Hepatocyte (in vitro differentiated cells): ENCODE measurements around the gene GAS2. TPM values are rescaled to one million over a fixed set of nuclear protein-coding genes. Genes with fewer than 3 reads are reported as not detected.

Experiments
- DNase-seq: peaks from one replicate; pipeline ENCODE4 v3.0.0-alpha.2; 2016; ENCODE audit warnings: low spot score
- H2AFZ ChIP-seq: fragments of 200-600 bp; sonication (generic); 2 replicates; pipeline ENCODE4 v1.6.0; 2016; ENCODE audit warnings: antibody characterized with exemption, mild to moderate bottlenecking
- H3K27ac ChIP-seq: fragments of 200-600 bp; sonication (generic); 2 replicates; pipeline ENCODE4 v1.5.1; 2016; ENCODE audit warnings: mild to moderate bottlenecking
- H3K27me3 ChIP-seq: fragments of 200-600 bp; sonication (generic); 2 replicates; pipeline ENCODE4 v1.6.1; 2016
- H3K36me3 ChIP-seq: fragments of 200-600 bp; sonication (generic); replicated peaks from 2 replicates; pipeline ENCODE4 v1.5.1; 2016; ENCODE audit warnings: low read depth; ENCODE audit not compliant: insufficient read depth
- H3K4me1 ChIP-seq: fragments of 200-600 bp; sonication (generic); 2 replicates; pipeline ENCODE4 v1.5.1; 2016; ENCODE audit warnings: mild to moderate bottlenecking, moderate library complexity; ENCODE audit not compliant: insufficient read depth
- H3K4me2 ChIP-seq: fragments of 200-600 bp; sonication (generic); 2 replicates; pipeline ENCODE4 v1.6.0; 2016
- H3K4me3 ChIP-seq: fragments of 200-600 bp; sonication (generic); 2 replicates; pipeline ENCODE4 v1.5.1; 2016; ENCODE audit warnings: mild to moderate bottlenecking
- H3K79me2 ChIP-seq: fragments of 200-600 bp; sonication (generic); 2 replicates; pipeline ENCODE4 v1.6.0; 2017; ENCODE audit warnings: mild to moderate bottlenecking
- H3K9me2 ChIP-seq: fragments of 200-600 bp; sonication (generic); replicated peaks from 2 replicates; pipeline ENCODE4 v1.6.0; 2017; ENCODE audit warnings: mild to moderate bottlenecking; ENCODE audit not compliant: insufficient read depth
- H3K9me3 ChIP-seq: fragments of 200-600 bp; sonication (generic); 2 replicates; pipeline ENCODE4 v1.5.1; 2016; ENCODE audit warnings: low read depth, mild to moderate bottlenecking
- H4K20me1 ChIP-seq: fragments of 200-600 bp; sonication (generic); 2 replicates; pipeline ENCODE4 v1.6.0; 2016; ENCODE audit warnings: mild to moderate bottlenecking; ENCODE audit not compliant: insufficient read depth, poor library complexity, severe bottlenecking
- EZH2 ChIP-seq: fragments of 200-600 bp; sonication (generic); IDR thresholded peaks from 2 replicates; pipeline ENCODE4 v1.6.1; 2016; ENCODE audit warnings: antibody characterized with exemption, mild to moderate bottlenecking, borderline replicate concordance
- EZH2phosphoT487 ChIP-seq: fragments of 200-600 bp; sonication (generic); IDR thresholded peaks from one replicate; pipeline ENCODE4 v1.6.1; 2018; ENCODE audit warnings: antibody characterized with exemption, mild to moderate bottlenecking, low read depth, moderate library complexity; ENCODE audit not compliant: unreplicated experiment, severe bottlenecking
- WGBS: methylation state at CpG from one replicate; pipeline ENCODE4 v1.1.6; 2016; ENCODE audit warnings: low lambda C conversion rate; ENCODE audit errors: missing lambda C conversion rate; 5-methylcytosine and 5-hydroxymethylcytosine counted together
- polyA plus RNA-seq: library from polyadenylated mRNA; unstranded; fragments of >200 nt; fragmentation: Nextera tagmentation; extraction: Ambion mirVana; gene quantifications from 2 replicates; pipeline ENCODE4 v1.2.1, GENCODE V29; 2016
- total RNA-seq: library from RNA; depleted of rRNA; stranded (reverse); fragments of >200 nt; gene quantifications from 2 replicates; pipeline ENCODE4 v1.2.3, GENCODE V29; 2014
- TF ChIP-seq, protein P1 (sequence below): fragments of 200-600 bp; sonication (generic); IDR thresholded peaks from 2 replicates; pipeline ENCODE4 v1.5.1; 2016; ENCODE audit warnings: antibody characterized with exemption, mild to moderate bottlenecking; ENCODE audit not compliant: poor library complexity

GAS2 gene
- total and polyA plus RNA-seq, 2 experiments from 2014 or later, result 13.3 to 37.0 TPM

GRCh38 chr11:22780952-22781593 lies 114.7 kb downstream of the GAS2 start:
- Histone ChIP-seq H3K4me3 (no peak overlapping the region), H2AFZ (no peak overlapping the region), H3K36me3 (no peaks in the 10 kb centered on the region), H3K79me2 (no peaks in the 10 kb centered on the region), H4K20me1 (no peaks in the 10 kb centered on the region), H3K27ac (no peak overlapping the region), H3K4me1 (no peaks in the 10 kb centered on the region), H3K9me2 (no peaks in the 10 kb centered on the region), H3K9me3 (no peaks in the 10 kb centered on the region), H3K4me2 (no peak overlapping the region), H3K27me3 (no peaks in the 10 kb centered on the region)
- no peak for DNase-seq
- WGBS, result 58% methylated on average over 3 of the region's 3 CpGs
- TF ChIP-seq EZH2 (no peak), EZH2phosphoT487 (no peak)
- TF ChIP-seq, protein P1, sequence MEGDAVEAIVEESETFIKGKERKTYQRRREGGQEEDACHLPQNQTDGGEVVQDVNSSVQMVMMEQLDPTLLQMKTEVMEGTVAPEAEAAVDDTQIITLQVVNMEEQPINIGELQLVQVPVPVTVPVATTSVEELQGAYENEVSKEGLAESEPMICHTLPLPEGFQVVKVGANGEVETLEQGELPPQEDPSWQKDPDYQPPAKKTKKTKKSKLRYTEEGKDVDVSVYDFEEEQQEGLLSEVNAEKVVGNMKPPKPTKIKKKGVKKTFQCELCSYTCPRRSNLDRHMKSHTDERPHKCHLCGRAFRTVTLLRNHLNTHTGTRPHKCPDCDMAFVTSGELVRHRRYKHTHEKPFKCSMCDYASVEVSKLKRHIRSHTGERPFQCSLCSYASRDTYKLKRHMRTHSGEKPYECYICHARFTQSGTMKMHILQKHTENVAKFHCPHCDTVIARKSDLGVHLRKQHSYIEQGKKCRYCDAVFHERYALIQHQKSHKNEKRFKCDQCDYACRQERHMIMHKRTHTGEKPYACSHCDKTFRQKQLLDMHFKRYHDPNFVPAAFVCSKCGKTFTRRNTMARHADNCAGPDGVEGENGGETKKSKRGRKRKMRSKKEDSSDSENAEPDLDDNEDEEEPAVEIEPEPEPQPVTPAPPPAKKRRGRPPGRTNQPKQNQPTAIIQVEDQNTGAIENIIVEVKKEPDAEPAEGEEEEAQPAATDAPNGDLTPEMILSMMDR, result no peak

- Histone ChIP-seq H3K9me3 (no peaks in the 10 kb centered on the region), H3K27me3 (no peaks in the 10 kb centered on the region), H3K4me1 (no peaks in the 10 kb centered on the region), H3K4me3 (no peak overlapping the region), H3K4me2 (no peak overlapping the region), H3K27ac (no peak overlapping the region), H3K36me3 (no peaks in the 10 kb centered on the region), H3K79me2 (no peaks in the 10 kb centered on the region), H2AFZ (no peak overlapping the region), H3K9me2 (no peaks in the 10 kb centered on the region), H4K20me1 (no peaks in the 10 kb centered on the region)
- no peak for DNase-seq
- TF ChIP-seq EZH2, result no peak
- TF ChIP-seq, protein P1, result no peak
- TF ChIP-seq EZH2phosphoT487, result no peak
These were observed 118.8 kb downstream of the GAS2 start for GRCh38 chr11:22785251-22785650.

DNA sequence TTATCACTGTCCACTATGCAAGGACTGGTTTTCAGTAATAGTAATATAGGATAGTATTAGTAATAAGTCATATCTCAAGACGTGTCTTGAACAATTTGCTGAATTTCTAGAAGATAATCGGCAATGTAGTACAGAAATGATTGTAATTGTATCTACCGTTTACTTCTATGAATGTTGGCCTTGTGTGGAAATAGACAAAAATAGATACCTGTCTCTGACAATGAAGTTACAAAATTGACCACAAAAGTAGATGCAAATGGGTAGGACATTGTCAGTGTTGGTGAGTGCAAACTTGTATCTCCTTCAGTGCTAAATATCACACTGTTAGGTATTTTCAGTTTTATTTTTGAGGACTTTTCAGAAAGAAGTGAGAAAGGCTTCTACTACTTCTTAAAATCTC lies 120.1 kb downstream of the GAS2 start:
- no peak overlapping the region for H2AFZ ChIP-seq
- no peak for TF ChIP-seq EZH2
- TF ChIP-seq EZH2phosphoT487, result no peak
- TF ChIP-seq, protein P1, result no peak
- WGBS, result 95% methylated on average over 3 of the region's 3 CpGs

DNA sequence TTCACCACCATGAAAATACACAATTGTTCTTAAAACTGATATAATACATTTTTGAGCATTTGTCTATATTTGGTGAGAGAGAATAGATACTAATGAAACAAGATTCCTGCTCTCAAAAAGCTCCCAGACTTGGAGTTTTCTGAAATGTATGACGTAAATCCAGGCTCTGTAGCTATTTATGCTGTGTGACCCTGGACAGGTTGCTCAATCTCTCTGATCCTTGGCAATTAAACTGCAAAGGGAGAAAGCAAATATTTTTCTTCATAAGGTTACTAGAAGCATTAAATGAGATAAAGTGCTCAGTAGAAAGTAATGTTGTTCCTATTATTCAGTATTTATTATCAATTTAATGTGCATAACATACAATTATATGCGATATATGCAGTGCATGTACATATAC lies 120.6 kb downstream of the GAS2 start:
- Histone ChIP-seq H3K27ac (no peak overlapping the region), H3K36me3 (no peaks in the 10 kb centered on the region)

More for the DNA sequence above, 120.1 kb downstream of the GAS2 start:
- no peak overlapping the region for H3K4me2 ChIP-seq
- no peaks in the 10 kb centered on the region for H4K20me1 ChIP-seq
- H3K36me3 ChIP-seq, result no peaks in the 10 kb centered on the region
- H3K9me2 ChIP-seq, result no peaks in the 10 kb centered on the region
- H3K4me3 ChIP-seq, result no peak overlapping the region
- no peaks in the 10 kb centered on the region for H3K79me2 ChIP-seq
- no peaks in the 10 kb centered on the region for H3K9me3 ChIP-seq
- H3K27ac ChIP-seq, result no peak overlapping the region
- no peaks in the 10 kb centered on the region for H3K4me1 ChIP-seq
- no peak for DNase-seq
- H3K27me3 ChIP-seq, result no peaks in the 10 kb centered on the region

More for the DNA sequence above, 120.6 kb downstream of the GAS2 start:
- Histone ChIP-seq H4K20me1 (no peaks in the 10 kb centered on the region), H3K9me3 (no peaks in the 10 kb centered on the region), H3K4me1 (no peaks in the 10 kb centered on the region), H2AFZ (no peak overlapping the region), H3K27me3 (no peaks in the 10 kb centered on the region), H3K4me2 (no peak overlapping the region), H3K4me3 (no peak overlapping the region), H3K79me2 (no peaks in the 10 kb centered on the region), H3K9me2 (no peaks in the 10 kb centered on the region)
- 71% methylated on average over 2 of the region's 2 CpGs for WGBS
- DNase-seq, result no peak
- TF ChIP-seq EZH2phosphoT487, result no peak
